Endodermal cell (in vitro differentiated cells): ENCODE results near the gene CMSS1. TPM values are rescaled to one million over a fixed set of nuclear protein-coding genes. Genes with fewer than 3 reads are reported as not detected.

ENCODE experiments used
- DNase-seq: peaks from one replicate; pipeline ENCODE4 v3.0.0-alpha.2; 2017
- H3K27ac ChIP-seq: 2 replicates; pipeline ENCODE4 v1.5.1; 2013; ENCODE audit warnings: mild to moderate bottlenecking, low read depth, low read length, moderate library complexity
- H3K27me3 ChIP-seq: 2 replicates; pipeline ENCODE4 v1.6.1; 2013; ENCODE audit warnings: mild to moderate bottlenecking, low read length, moderate library complexity; ENCODE audit not compliant: insufficient read depth, control insufficient read depth, poor library complexity, severe bottlenecking
- H3K36me3 ChIP-seq: 2 replicates; pipeline ENCODE4 v1.7.0; 2013; ENCODE audit warnings: mild to moderate bottlenecking, low read length, moderate library complexity; ENCODE audit not compliant: control insufficient read depth, insufficient read depth
- H3K4me1 ChIP-seq: one replicate; pipeline ENCODE4 v1.7.0; 2013; ENCODE audit warnings: low read length; ENCODE audit not compliant: control insufficient read depth, insufficient read depth
- H3K4me3 ChIP-seq: 2 replicates; pipeline ENCODE4 v1.5.1; 2013; ENCODE audit warnings: mild to moderate bottlenecking, low read length, moderate library complexity
- H3K9ac ChIP-seq: 2 replicates; pipeline ENCODE4 v1.6.1; 2013; ENCODE audit warnings: mild to moderate bottlenecking, low read length, moderate library complexity; ENCODE audit not compliant: poor library complexity, severe bottlenecking; ENCODE audit errors: extremely low read depth
- H3K9me3 ChIP-seq: 2 replicates; pipeline ENCODE4 v1.6.1; 2013; ENCODE audit warnings: mild to moderate bottlenecking, low read length, moderate library complexity; ENCODE audit not compliant: control insufficient read depth
- H3K27ac Mint-ChIP-seq: 2 replicates; pipeline ENCODE4 v1.8.0; 2020; ENCODE audit warnings: mixed read lengths
- H3K27me3 Mint-ChIP-seq: 2 replicates; pipeline ENCODE4 v1.8.0; 2021; ENCODE audit warnings: mild to moderate bottlenecking, mixed read lengths; ENCODE audit not compliant: insufficient read depth
- H3K36me3 Mint-ChIP-seq: 2 replicates; pipeline ENCODE4 v1.8.0; 2020; ENCODE audit warnings: low read depth, mixed read lengths
- H3K4me1 Mint-ChIP-seq: 2 replicates; pipeline ENCODE4 v1.8.0; 2020; ENCODE audit warnings: mixed read lengths
- H3K4me3 Mint-ChIP-seq: 2 replicates; pipeline ENCODE4 v1.8.0; 2020; ENCODE audit warnings: mild to moderate bottlenecking, moderate library complexity, mixed read lengths
- H3K9me3 Mint-ChIP-seq: 2 replicates; pipeline ENCODE4 v1.8.0; 2020; ENCODE audit warnings: mild to moderate bottlenecking, mixed read lengths
- WGBS, 2 experiments: methylation state at CpG; one replicate each; pipeline versions ENCODE4 v1.1.5 to v1.1.7; 2013; ENCODE audit warnings: missing lambda C conversion rate in 2 of 2, mixed read lengths in 1 of 2; ENCODE audit not compliant: insufficient coverage in 1 of 2, insufficient read length in 1 of 2; 5-methylcytosine and 5-hydroxymethylcytosine counted together
- total RNA-seq, 2 donors: library from RNA; stranded (reverse); fragmentation: NEBNext Ultra II Directional in 1 of 2; extraction: Animal tissue kit (Norgen Biotek cat#: 25700) in 1 of 2; gene quantifications; 2 replicates in 1 of 2; 3 replicates in 1 of 2; pipeline ENCODE4 v1.2.1, GENCODE V29; 2021
- TF ChIP-seq, protein P1 (sequence below): fragments of 200-600 bp; sonication (generic); conservative IDR thresholded peaks from 2 replicates; pipeline ENCODE4 v1.5.0; 2021; ENCODE audit warnings: antibody characterized with exemption, mild to moderate bottlenecking

Gene CMSS1
- total RNA-seq, 2 donors from 2014 or later: 48.5 to 50.8 TPM

- Histone ChIP-seq H3K36me3 (no peaks in the 10 kb centered on the region), H3K9me3 (no peaks in the 10 kb centered on the region), H3K27me3 (no peaks in the 10 kb centered on the region), H3K27ac (no peak overlapping the region), H3K9ac (no peak overlapping the region), H3K4me3 (no peak overlapping the region), H3K4me1 (peaks cover 29% of the 10 kb centered on the region)
- Mint-ChIP-seq H3K4me1 (peaks cover 52% of the 10 kb centered on the region), H3K36me3 (no peaks in the 10 kb centered on the region), H3K4me3 (no peak overlapping the region), H3K27ac (no peak overlapping the region), H3K9me3 (no peaks in the 10 kb centered on the region), H3K27me3 (no peaks in the 10 kb centered on the region)
- WGBS, 2 experiments: 92% methylated on average over 1 of the region's 1 CpG; no CpG with 5 or more reads in 1 of the 2 experiments
- no peak for DNase-seq
- TF ChIP-seq, protein P1, sequence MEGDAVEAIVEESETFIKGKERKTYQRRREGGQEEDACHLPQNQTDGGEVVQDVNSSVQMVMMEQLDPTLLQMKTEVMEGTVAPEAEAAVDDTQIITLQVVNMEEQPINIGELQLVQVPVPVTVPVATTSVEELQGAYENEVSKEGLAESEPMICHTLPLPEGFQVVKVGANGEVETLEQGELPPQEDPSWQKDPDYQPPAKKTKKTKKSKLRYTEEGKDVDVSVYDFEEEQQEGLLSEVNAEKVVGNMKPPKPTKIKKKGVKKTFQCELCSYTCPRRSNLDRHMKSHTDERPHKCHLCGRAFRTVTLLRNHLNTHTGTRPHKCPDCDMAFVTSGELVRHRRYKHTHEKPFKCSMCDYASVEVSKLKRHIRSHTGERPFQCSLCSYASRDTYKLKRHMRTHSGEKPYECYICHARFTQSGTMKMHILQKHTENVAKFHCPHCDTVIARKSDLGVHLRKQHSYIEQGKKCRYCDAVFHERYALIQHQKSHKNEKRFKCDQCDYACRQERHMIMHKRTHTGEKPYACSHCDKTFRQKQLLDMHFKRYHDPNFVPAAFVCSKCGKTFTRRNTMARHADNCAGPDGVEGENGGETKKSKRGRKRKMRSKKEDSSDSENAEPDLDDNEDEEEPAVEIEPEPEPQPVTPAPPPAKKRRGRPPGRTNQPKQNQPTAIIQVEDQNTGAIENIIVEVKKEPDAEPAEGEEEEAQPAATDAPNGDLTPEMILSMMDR: no peak
Observed at GRCh38 chr3:100079328-100079727, 261.7 kb downstream of the CMSS1 start.

DNA sequence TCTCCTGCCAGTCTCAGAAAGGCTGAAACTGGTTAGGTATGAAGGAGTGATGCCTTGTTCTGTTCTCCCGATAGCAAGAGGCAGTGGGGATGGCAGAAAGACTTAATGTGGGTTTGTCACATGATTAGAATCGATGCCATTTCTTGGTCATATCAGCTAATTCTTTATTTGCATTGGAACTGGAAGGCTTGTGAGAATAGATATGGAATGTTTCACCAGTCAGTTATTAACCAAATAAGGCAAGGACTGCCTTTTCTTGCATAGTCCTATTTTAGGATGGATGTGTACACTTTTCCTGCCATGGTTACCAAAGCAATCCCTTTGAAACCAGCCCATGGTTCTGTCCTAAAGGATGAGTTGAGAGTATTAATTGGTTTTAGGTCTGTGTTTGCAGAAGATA lies 262.9 kb downstream of the CMSS1 start:
- TF ChIP-seq, protein P1: no peak
- no peak overlapping the region for H3K9ac ChIP-seq
- no peak for DNase-seq
- peaks cover 29% of the 10 kb centered on the region for H3K4me1 ChIP-seq
- no peak overlapping the region for H3K4me3 ChIP-seq
- H3K9me3 ChIP-seq: no peaks in the 10 kb centered on the region
- Mint-ChIP-seq H3K27me3 (no peaks in the 10 kb centered on the region), H3K9me3 (no peaks in the 10 kb centered on the region), H3K36me3 (no peaks in the 10 kb centered on the region), H3K4me1 (peaks cover 47% of the 10 kb centered on the region), H3K4me3 (no peak overlapping the region), H3K27ac (no peak overlapping the region)
- H3K27ac ChIP-seq: no peak overlapping the region
- H3K36me3 ChIP-seq: no peaks in the 10 kb centered on the region
- 88 to 100% methylated on average over 1 to 2 of the region's 2 CpGs for WGBS, 2 experiments
- no peaks in the 10 kb centered on the region for H3K27me3 ChIP-seq

GRCh38 chr3:100081311-100081710 lies 263.6 kb downstream of the CMSS1 start:
- Histone ChIP-seq H3K4me3 (no peak overlapping the region), H3K9me3 (no peaks in the 10 kb centered on the region), H3K36me3 (no peaks in the 10 kb centered on the region), H3K9ac (no peak overlapping the region), H3K4me1 (peaks cover 29% of the 10 kb centered on the region), H3K27me3 (no peaks in the 10 kb centered on the region), H3K27ac (no peak overlapping the region)
- 63% methylated on average over 1 of the region's 1 CpG; no CpG with 5 or more reads in 1 of the 2 experiments for WGBS, 2 experiments
- Mint-ChIP-seq H3K36me3 (no peaks in the 10 kb centered on the region), H3K27me3 (no peaks in the 10 kb centered on the region), H3K4me3 (no peak overlapping the region), H3K4me1 (peaks cover 41% of the 10 kb centered on the region), H3K9me3 (no peaks in the 10 kb centered on the region), H3K27ac (no peak overlapping the region)
- DNase-seq: no peak
- TF ChIP-seq, protein P1: no peak
